Mononuclear cell (primary cell): ENCODE results near the gene GLB1L3. TPM values are rescaled to one million over a fixed set of nuclear protein-coding genes. Genes with fewer than 3 reads are reported as not detected.

Experiments
- H3K27me3 ChIP-seq: 2 replicates; pipeline ENCODE4 v1.6.0; 2011; ENCODE audit warnings: low read length, control low read depth; ENCODE audit not compliant: insufficient read depth
- H3K4me1 ChIP-seq: 2 replicates; pipeline ENCODE4 v1.5.1; 2011; ENCODE audit warnings: mild to moderate bottlenecking, low read length, control low read depth; ENCODE audit not compliant: insufficient read depth
- H3K4me3 ChIP-seq: 2 replicates; pipeline ENCODE4 v1.5.1; 2011; ENCODE audit warnings: mild to moderate bottlenecking, low read length, moderate library complexity
- H3K9me3 ChIP-seq: 2 replicates; pipeline ENCODE4 v1.5.1; 2011; ENCODE audit warnings: low read depth, mild to moderate bottlenecking, control low read depth, low read length
- total RNA-seq: library from RNA; depleted of rRNA; stranded (reverse); fragments of >200 nt; gene quantifications from one replicate; pipeline ENCODE4 v1.2.3, GENCODE V29; 2012

GLB1L3 gene
- total RNA-seq, 1 donor, result 0.52 TPM

DNA sequence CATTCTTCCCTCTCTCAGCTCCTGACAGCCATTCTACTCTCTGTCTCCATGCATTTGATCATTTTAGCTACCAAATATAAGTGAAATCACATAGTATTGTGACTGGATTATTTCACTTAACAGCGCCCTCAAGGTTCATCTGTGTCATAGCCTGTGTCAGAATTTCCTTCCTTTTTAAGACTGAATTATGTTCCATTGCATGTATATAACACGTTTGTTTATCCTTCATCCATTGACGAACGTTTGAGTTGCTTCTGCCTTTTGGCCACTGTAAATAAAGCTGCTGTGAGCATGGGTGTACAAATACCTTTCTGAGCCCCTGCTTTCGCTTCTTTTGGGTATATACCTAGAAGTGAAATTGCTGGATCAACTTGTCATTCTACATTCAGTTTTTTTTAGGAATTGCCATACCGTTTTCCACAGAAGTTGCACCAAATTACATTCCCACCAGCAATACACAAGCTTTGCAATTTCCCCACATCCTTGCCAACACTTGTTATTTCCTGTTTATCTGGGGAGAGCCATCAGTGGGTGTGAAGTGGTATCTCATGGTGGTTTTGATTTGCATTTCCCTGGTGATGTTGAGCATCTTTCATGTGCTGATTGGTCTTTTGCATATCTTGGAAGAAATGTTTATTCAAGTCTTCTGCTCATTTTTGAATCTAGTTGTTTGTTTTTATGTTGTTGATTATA, 73.1 kb downstream of the GLB1L3 start:
- H3K4me3 ChIP-seq, result no peak overlapping the region
- H3K4me1 ChIP-seq, result peaks cover 6% of the 10 kb centered on the region
- H3K9me3 ChIP-seq, result no peaks in the 10 kb centered on the region
- H3K27me3 ChIP-seq, result no peaks in the 10 kb centered on the region

GRCh38 chr11:134349802-134350355, 73.7 kb downstream of the GLB1L3 start:
- Histone ChIP-seq H3K9me3 (no peaks in the 10 kb centered on the region), H3K4me3 (no peak overlapping the region), H3K27me3 (no peaks in the 10 kb centered on the region), H3K4me1 (peaks cover 6% of the 10 kb centered on the region)

DNA sequence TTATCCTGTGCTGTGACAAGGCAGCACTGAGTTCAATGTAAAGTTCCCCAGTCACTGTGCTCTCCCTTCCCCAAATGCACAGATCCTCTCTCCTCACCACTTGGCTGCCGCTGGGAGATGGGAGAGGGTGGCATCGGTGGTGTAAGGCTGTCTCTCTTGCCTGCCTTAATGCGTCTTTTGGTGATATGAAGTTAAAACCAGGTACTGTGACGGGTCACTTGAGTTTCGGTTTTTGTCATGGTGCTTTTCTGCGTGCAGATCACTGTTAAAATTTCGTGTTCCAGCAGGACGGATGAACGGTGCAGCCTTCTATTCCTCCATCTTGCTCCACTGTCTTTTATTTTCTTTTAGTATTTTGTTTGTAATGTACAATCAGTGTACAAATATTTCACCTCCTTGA, 74.2 kb downstream of the GLB1L3 start:
- Histone ChIP-seq H3K9me3 (no peaks in the 10 kb centered on the region), H3K4me1 (peaks cover 6% of the 10 kb centered on the region), H3K27me3 (no peaks in the 10 kb centered on the region), H3K4me3 (no peak overlapping the region)

- H3K9me3 ChIP-seq, result no peaks in the 10 kb centered on the region
- H3K4me3 ChIP-seq, result no peak overlapping the region
- no peaks in the 10 kb centered on the region for H3K27me3 ChIP-seq
- peaks cover 6% of the 10 kb centered on the region for H3K4me1 ChIP-seq
Observed at GRCh38 chr11:134352111-134352510, 75.9 kb downstream of the GLB1L3 start.

GRCh38 chr11:134355136-134355535, 79.0 kb downstream of the GLB1L3 start:
- no peaks in the 10 kb centered on the region for H3K9me3 ChIP-seq
- peaks cover 5% of the 10 kb centered on the region for H3K4me1 ChIP-seq
- H3K27me3 ChIP-seq, result no peaks in the 10 kb centered on the region
- no peak overlapping the region for H3K4me3 ChIP-seq

GRCh38 chr11:134355656-134356055, 79.5 kb downstream of the GLB1L3 start:
- no peaks in the 10 kb centered on the region for H3K9me3 ChIP-seq
- H3K4me3 ChIP-seq, result no peak overlapping the region
- peaks cover 8% of the 10 kb centered on the region for H3K4me1 ChIP-seq
- H3K27me3 ChIP-seq, result no peaks in the 10 kb centered on the region

- H3K4me3 ChIP-seq, result no peak overlapping the region
- no peaks in the 10 kb centered on the region for H3K27me3 ChIP-seq
- H3K9me3 ChIP-seq, result no peaks in the 10 kb centered on the region
- peaks cover 8% of the 10 kb centered on the region for H3K4me1 ChIP-seq
Observed at GRCh38 chr11:134356656-134357544, 80.7 kb downstream of the GLB1L3 start.

DNA sequence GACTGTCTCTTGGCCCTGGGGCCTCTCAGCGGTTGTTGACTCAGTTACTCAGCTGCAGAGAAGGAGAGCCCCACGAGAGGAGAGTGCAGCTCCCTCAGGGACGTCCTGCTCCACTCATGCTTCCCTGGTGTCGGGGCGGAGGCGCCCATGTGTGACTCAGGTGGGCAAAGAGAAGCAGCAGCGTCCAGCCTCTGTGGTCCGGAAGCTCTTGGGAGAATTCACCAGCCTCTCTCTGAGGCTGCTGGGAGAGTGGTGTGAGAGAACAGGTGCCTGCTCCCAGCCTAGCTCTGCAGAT, 81.3 kb downstream of the GLB1L3 start:
- Histone ChIP-seq H3K9me3 (no peaks in the 10 kb centered on the region), H3K4me1 (peaks cover 8% of the 10 kb centered on the region), H3K27me3 (no peaks in the 10 kb centered on the region), H3K4me3 (no peak overlapping the region)

DNA sequence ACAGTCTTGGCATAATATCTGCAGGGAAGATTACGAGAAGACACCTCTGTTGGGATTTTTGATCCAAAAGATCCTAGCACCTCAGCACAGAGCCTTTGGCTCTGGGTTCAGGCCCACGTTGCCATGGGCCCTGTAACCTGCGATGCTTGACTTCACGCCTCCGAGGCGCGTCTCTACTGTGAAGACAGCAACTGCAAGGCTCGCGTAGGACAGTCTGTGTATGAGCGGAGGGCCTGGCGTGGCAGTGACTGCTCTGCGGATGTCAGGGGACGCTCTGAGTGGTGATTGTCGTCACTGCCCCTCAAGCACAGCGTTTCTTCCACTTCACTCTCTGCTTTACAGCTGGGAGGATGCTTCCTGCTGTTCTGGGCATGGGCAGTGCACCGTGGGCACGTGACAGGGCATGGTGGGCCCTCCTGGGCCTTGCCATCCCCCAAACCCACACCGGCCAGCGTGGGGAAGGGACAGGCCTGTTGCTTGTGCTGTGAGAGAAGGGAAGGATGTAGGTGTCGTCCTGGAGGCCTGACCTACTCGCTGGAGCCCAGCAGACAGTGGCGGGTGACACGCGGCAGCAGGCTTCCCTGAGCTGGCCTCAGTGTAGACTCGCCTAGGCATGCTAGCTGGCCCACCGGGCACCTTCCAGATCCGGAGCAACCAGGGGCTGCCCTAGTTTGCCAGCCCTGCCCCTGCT, 82.1 kb downstream of the GLB1L3 start:
- Histone ChIP-seq H3K4me1 (peaks cover 8% of the 10 kb centered on the region), H3K27me3 (no peaks in the 10 kb centered on the region), H3K9me3 (no peaks in the 10 kb centered on the region), H3K4me3 (no peak overlapping the region)

DNA sequence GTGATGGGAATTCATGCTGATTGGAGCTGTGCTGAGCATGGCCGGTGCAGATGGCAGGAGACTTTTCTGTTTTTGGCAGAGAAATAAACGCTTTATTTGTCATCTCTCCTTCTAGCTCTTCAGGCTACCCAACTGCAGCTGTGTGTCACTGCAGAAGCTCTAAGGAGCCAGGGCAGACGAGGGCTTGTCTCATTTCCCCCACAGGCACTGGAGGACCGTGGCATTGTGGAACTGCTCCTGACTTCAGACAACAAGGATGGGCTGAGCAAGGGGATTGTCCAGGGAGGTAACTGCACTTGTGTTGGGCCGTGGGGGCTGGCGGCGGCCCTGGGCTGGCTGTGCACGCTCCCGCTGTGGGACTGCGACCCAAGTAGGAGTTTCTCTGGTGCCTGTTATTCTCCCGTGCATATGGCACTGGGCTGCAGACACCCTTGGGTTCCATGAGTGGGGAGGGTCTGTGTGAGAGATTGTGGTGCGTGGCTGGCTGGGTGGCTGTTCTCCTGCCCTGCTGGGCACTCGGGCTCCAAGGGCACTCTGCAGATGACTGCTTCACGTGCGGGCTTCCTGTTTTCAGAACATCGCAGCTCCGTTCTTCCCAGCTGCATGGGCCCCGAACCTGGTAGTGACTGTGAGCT, 82.8 kb downstream of the GLB1L3 start:
- Histone ChIP-seq H3K27me3 (no peaks in the 10 kb centered on the region), H3K4me1 (peaks cover 8% of the 10 kb centered on the region), H3K4me3 (no peak overlapping the region), H3K9me3 (no peaks in the 10 kb centered on the region)

GRCh38 chr11:134359646-134360045, 83.5 kb downstream of the GLB1L3 start:
- Histone ChIP-seq H3K4me1 (peaks cover 8% of the 10 kb centered on the region), H3K4me3 (no peak overlapping the region), H3K27me3 (no peaks in the 10 kb centered on the region), H3K9me3 (no peaks in the 10 kb centered on the region)

GRCh38 chr11:134360050-134360835, 84.1 kb downstream of the GLB1L3 start:
- H3K27me3 ChIP-seq, result no peaks in the 10 kb centered on the region
- H3K9me3 ChIP-seq, result no peaks in the 10 kb centered on the region
- no peak overlapping the region for H3K4me3 ChIP-seq
- peaks cover 8% of the 10 kb centered on the region for H3K4me1 ChIP-seq

GRCh38 chr11:134361661-134362060, 85.5 kb downstream of the GLB1L3 start:
- Histone ChIP-seq H3K9me3 (no peaks in the 10 kb centered on the region), H3K27me3 (no peaks in the 10 kb centered on the region), H3K4me3 (no peak overlapping the region), H3K4me1 (peaks cover 8% of the 10 kb centered on the region)

- Histone ChIP-seq H3K4me1 (peaks cover 8% of the 10 kb centered on the region), H3K9me3 (no peaks in the 10 kb centered on the region), H3K4me3 (no peak overlapping the region), H3K27me3 (no peaks in the 10 kb centered on the region)
Observed at GRCh38 chr11:134362192-134362901, 86.2 kb downstream of the GLB1L3 start.
